ENCODE data around the gene APBB2. TPM values are rescaled to one million over a fixed set of nuclear protein-coding genes. Genes with fewer than 3 reads are reported as not detected.

APBB2 gene
- total and polyA plus RNA-seq, 2 of the 8 experiments (the other 6 are each of a cell fraction or from before 2014, with no cell fraction given): 58.7 to 59.4 TPM

- TF ChIP-seq RFX5 (IDR thresholded peaks at IDR 0.05; ENCODE audit: borderline replicate concordance, low read depth, low read length): no peak
- no peak for TF ChIP-seq SP2 (IDR thresholded peaks at IDR 0.05; ENCODE audit: low read length)
- no peak for TF ChIP-seq CTCF (IDR thresholded peaks at IDR 0.05; ENCODE audit: control extremely low read depth in 1 of 3, insufficient read depth in 1 of 3, low read depth in 1 of 3, low read length in 3 of 3)
- no peak for TF ChIP-seq TCF12 (IDR thresholded peaks at IDR 0.05; ENCODE audit: low read depth, low read length)
- no peak for TF ChIP-seq NANOG (IDR thresholded peaks at IDR 0.05; ENCODE audit: insufficient read depth, low read depth, low read length, poor library complexity, severe bottlenecking)
- TF ChIP-seq SAP30 (IDR thresholded peaks at IDR 0.05; ENCODE audit: insufficient read depth, insufficient replicate concordance, low read length): no peak
- no peak for TF ChIP-seq POLR2A (IDR thresholded peaks at IDR 0.05; ENCODE audit: control extremely low read depth in 1 of 2, low read depth in 2 of 2, low read length in 2 of 2)
- no peak for TF ChIP-seq E2F6 (IDR thresholded peaks at IDR 0.05)
These were observed 119.0 kb downstream of the APBB2 start (continued) for GRCh38 chr4:41095192-41095872.

Measured in H1 (cell line).